ENCODE results near the gene MMGT1. TPM values are rescaled to one million over a fixed set of nuclear protein-coding genes. Genes with fewer than 3 reads are reported as not detected.

MMGT1 gene
- total RNA-seq, 1 experiment from 2014 or later = 22.6 TPM

DNA sequence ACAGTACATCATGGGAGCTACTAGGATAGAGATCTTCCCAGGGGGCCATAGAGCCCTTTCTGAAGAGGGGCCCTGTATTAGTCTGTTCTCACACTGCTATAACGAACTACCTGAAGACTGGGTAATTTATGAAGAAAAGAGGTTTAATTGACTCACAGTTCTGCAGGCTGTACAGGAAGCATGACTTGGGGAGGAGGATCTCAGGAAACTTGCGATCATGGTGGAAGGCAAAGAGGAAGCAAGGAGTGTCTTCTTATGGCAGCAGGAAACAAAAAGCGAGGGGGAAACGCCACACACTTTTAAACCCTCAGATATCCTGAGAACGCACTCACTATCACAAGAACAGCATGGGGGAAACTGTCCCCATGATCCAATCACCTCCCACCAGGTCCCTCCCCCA is 7.2 kb upstream of the MMGT1 start:
- H3K79me1 ChIP-seq (ENCODE audit: insufficient read depth, low read depth, low read length, poor library complexity, severe bottlenecking) = no peaks in the 10 kb centered on the region
- WGBS (ENCODE audit: extremely low coverage, insufficient read length, low lambda C conversion rate) = no CpG with 5 or more reads among the region's 5 CpGs
- H3T11ph ChIP-seq (ENCODE audit: low read length) = no peak overlapping the region
- H3K56ac ChIP-seq (ENCODE audit: insufficient read length, low read depth, low read length) = no peak overlapping the region
- H2BK15ac ChIP-seq (ENCODE audit: low read depth, low read length) = no peak overlapping the region
- H3K4me1 Mint-ChIP-seq = peaks cover 11 to 12% of the 10 kb centered on the region in 2 experiments
- H3K4me2 ChIP-seq (ENCODE audit: insufficient read depth, insufficient read length, low read length) = no peak overlapping the region
- peaks cover 76 to 77% of the 10 kb centered on the region in 2 experiments for H3K9me3 Mint-ChIP-seq
- no peaks in the 10 kb centered on the region for H3K27me3 ChIP-seq (ENCODE audit: insufficient read depth, low read length)
- no peak overlapping the region for H2BK120ac ChIP-seq (ENCODE audit: low read depth, low read length, poor library complexity, severe bottlenecking)
- no peak overlapping the region for H2BK12ac ChIP-seq (ENCODE audit: insufficient read length, low read depth, low read length)
- peaks cover 7% of the 10 kb centered on the region for H3K27me3 Mint-ChIP-seq (ENCODE audit: low read depth)
- no peak overlapping the region for H2AK5ac ChIP-seq (ENCODE audit: insufficient read length, low read length)
- H3K23me2 ChIP-seq (ENCODE audit: insufficient read length, low read depth, low read length, poor library complexity, severe bottlenecking) = no peaks in the 10 kb centered on the region
- H3K9me3 ChIP-seq (ENCODE audit: control insufficient read depth, low read depth, low read length) = peaks cover 38% of the 10 kb centered on the region
- H3K4me3 Mint-ChIP-seq = no peak overlapping the region
- no peaks in the 10 kb centered on the region for H4K20me1 ChIP-seq (ENCODE audit: control insufficient read depth, insufficient read depth, insufficient read length)
- H2AFZ ChIP-seq (ENCODE audit: low read length) = no peak overlapping the region
- no peak overlapping the region for H4K8ac ChIP-seq (replicated peaks; ENCODE audit: insufficient read length, low read depth, low read length)
- H3K23ac ChIP-seq (ENCODE audit: insufficient read length, low read depth, low read length) = no peak overlapping the region
- no peak overlapping the region for H3K14ac ChIP-seq (ENCODE audit: insufficient read depth, low read length)
- no peak overlapping the region for H2BK5ac ChIP-seq (ENCODE audit: insufficient read length, low read length)
- no peak overlapping the region for H4K91ac ChIP-seq (ENCODE audit: insufficient read length, low read depth, low read length)
- H3K9ac ChIP-seq (ENCODE audit: extremely low read depth, insufficient read length, low read length) = no peak overlapping the region
- no peaks in the 10 kb centered on the region for H3K79me2 ChIP-seq (ENCODE audit: insufficient read depth, low read length)
- H3K27ac Mint-ChIP-seq = no peak overlapping the region
- no peak overlapping the region for H3K27ac ChIP-seq (ENCODE audit: insufficient read length, low read depth, low read length)
- TF ChIP-seq CTCF (conservative IDR thresholded peaks at IDR 0.05) = no peak
- no peak overlapping the region for H2BK20ac ChIP-seq (ENCODE audit: low read depth, low read length, poor library complexity, severe bottlenecking)
- H3K18ac ChIP-seq (ENCODE audit: insufficient read length, low read depth, low read length) = no peak overlapping the region
- H3K36me3 Mint-ChIP-seq (ENCODE audit: insufficient read depth in 1 of 3, low read depth in 3 of 3) = peaks cover 0 to 2% (median 0%) of the 10 kb centered on the region in 3 experiments; a peak in 3 of 7 replicates
- no peak for DNase-seq
- H4K5ac ChIP-seq (ENCODE audit: insufficient read length, low read depth, low read length) = no peak overlapping the region
- H3K4me1 ChIP-seq (ENCODE audit: insufficient read depth, low read length) = no peaks in the 10 kb centered on the region
- H3K4ac ChIP-seq (ENCODE audit: low read depth, low read length) = no peak overlapping the region

All from H9 (cell line).